GM21360 (cell line): ENCODE data around the gene GRK5.

Experiments
- ATAC-seq: cut with Tn5 transposase; IDR thresholded peaks from one replicate; pipeline ENCODE4 v1.9.1; 2021; ENCODE audit warnings: mild to moderate bottlenecking, moderate library complexity; ENCODE audit not compliant: unreplicated experiment

Gene GRK5

DNA sequence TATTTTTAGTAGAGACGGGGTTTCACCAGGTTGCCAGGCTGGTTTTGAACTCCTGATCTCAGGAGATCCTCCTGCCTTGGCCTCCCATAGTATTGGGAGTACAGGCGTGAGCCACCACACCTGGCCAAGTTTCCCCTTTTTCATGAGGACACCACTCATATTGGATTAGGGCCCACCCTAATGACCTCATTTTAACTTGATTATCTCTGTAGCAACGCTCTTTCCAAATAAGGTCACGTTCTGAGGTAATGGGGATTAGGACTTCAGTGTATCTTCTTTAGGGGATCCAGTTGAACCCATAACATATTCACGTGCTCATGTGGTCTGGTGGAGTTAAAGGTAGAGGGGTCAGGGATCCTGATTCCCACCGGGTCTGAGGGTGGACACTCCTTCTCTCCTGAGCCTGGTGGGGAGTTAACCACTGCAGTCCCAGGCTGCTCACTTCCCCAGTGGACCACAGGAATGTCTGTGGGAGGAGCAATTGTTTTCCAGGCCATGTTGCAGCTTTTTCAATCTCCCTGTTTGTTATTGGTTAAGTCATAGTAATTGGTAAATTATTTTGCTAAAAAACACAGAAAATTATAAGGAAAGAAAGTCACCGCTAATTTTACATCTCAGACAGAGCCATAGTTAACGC, 130.5 kb downstream of the GRK5 start:
- ATAC-seq = no peak

DNA sequence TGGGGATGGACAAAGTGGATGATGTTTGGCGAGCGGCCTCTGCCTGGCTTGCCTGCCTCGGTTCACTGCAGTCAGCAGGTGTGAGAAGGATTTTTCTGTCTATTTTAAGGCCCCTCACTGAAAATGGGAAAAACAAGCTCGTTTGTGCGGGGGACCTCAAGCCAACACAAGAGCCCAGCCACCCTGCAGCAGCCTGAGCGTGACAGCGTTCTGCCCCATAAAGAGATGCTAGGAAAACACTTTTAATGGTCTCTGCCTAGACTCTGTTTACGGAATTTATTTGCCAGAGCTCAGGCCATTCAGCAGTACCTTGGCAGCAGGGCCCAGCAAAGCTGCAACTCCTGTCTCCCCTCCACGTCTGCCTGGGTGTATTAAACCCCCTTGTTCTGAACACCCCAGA, 131.7 kb downstream of the GRK5 start:
- ATAC-seq = no peak

GRCh38 chr10:119340893-119341458, 133.6 kb downstream of the GRK5 start:
- ATAC-seq = no peak

GRCh38 chr10:119341459-119342301, 134.3 kb downstream of the GRK5 start:
- ATAC-seq = no peak

DNA sequence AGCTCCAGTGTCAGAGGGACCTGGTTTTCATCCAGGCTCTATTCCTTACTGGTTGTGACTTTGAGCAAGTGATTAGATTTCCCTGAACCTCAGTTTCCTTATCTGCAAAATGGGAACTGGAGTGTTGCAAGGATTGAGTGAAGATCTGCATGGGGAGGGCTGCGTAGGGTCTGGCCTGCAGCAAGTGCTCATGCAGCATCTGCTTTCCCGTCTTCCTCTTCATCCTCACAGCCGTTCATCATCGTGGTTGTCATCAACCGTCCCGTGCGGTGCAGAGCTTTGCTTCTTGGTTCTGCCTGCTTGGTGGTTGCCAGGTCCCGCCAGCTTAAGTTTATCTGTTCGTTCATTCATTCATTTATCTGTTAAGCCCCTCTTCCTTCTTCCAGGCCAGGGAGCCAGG, 135.0 kb downstream of the GRK5 start:
- ATAC-seq = no peak

DNA sequence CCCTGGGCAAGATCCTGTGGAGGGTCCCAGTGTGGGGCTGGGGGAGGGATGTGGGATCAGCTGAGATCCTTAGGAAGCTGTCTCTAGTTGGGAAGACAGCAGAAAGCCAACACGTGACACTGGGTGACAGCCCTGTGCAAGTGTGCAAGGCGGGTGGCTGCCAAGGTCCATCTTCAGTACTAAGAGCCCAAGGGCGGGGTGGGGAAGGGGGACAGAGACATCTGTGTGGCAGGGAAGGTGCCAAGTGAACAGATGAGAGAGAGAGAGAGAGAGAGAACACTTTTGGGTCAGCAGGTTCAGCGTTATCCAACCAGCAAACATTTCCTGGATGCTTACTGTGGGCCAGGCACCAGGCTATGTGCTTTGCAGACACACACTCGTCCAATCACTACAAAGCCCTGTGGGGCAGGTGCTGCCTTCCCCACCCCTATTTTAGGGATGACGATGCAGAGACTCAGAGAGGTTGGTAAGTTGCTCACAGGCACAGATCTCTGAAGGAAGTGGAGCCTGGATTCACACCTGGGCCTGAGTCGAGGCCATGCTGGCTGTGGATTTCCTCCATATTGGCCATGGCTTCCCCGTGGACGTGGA, 135.7 kb downstream of the GRK5 start:
- no peak for ATAC-seq

- ATAC-seq = no peak
Measured at GRCh38 chr10:119344381-119344780, 137.0 kb downstream of the GRK5 start.

DNA sequence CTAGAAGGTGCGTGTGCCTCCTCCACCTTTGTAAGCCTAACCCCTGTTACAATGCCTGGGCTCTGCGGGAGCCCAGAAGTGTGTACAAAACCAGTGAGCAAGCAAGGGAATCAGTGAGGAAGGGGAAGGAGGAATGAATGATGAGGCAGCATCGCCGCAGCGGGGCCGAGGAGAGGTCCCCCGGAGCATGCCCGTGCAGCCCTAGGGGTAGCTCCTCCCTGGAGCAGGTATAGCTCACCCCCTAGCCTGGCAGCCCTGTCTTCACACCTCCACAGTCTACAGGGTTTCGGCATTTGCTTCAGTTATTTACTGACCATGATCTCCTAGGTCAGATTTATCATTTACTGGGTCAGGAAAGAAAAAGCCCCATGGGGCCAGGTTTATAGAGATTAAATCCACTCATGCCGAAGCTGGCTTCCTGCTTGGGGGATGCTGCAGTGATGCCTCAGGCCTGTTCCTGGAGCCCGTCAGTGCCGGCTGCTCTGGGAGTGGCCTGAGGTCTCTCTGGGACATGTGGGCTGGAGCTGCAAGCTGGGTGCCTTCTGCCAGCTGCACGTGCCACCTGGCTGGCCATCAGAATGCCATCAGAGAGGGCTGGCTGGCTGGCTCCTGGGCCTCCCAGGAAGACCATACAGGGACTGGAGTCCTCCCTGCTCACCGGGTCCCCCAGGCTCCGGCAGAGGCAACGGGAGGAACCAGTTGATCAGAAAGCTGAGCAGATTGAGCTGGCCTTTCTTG, 138.9 kb downstream of the GRK5 start:
- no peak for ATAC-seq

DNA sequence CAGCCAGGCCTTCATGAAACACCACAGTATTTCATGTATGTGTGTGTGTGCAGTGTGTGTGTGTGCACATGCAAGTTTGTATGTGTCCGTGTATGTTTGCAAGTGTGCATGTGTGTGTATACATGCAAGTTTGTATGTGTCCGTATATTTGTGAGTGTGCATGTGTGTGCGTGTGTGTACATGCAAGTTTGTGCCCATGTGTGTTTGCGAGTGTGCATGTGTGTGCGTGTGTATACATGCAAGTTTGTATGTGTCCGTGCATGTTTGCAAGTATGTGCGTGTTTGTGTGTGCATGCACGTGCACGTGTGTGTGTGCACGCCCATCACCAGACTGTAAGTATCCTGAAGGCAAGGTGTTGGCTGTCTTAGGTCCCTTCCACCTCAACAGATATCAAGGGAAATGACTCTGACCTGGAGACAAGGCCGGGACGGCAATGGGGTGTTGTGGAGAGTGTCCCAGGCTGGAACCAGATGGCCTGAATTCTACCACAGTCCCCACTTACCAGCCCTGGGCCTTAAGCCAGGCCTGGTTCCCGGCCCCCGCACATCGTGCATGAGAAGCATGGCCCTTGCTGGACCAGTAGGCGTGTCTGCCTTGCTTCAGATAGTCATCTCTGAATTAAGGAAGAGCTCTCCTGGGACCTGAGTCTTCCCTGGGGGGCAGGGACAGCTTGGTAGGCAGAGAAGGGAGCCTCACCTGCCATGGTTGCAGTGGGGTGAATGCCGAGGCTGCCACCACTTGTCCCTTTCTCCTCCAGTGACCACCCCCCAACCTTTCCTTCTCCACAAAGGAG, 140.0 kb downstream of the GRK5 start:
- ATAC-seq = no peak

- ATAC-seq = no peak
Measured at GRCh38 chr10:119348106-119348505, 140.7 kb downstream of the GRK5 start.

GRCh38 chr10:119348516-119349240, 141.3 kb downstream of the GRK5 start:
- no peak for ATAC-seq

- ATAC-seq = no peak
Measured at GRCh38 chr10:119349341-119349740, 142.0 kb downstream of the GRK5 start.

DNA sequence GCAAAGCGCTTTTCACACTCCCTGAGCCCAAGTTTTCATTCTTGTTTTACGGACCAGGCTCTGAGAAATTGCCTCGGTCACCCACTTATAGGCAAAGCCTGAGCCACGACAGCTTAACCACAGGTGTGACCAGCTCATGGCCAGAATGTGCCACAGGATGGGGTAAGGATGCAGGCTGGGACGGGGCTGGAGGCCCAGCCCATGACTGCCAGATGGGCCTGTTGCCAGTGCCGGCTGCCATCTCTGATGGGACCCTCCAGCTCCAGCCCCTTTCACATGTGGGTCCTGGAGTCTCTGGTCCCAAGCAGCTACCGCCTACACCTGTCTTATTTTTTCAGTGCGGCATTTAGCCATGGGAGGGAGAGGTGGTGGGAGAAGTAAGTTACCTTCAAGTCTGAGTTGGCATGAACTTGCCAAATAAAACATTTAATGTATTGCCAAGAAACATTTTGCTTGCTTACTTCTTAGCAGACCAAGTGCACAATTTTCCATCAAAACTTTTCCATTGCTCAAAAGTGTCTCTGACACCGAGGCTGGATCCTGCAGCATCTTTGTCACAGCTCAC, 142.6 kb downstream of the GRK5 start:
- no peak for ATAC-seq

DNA sequence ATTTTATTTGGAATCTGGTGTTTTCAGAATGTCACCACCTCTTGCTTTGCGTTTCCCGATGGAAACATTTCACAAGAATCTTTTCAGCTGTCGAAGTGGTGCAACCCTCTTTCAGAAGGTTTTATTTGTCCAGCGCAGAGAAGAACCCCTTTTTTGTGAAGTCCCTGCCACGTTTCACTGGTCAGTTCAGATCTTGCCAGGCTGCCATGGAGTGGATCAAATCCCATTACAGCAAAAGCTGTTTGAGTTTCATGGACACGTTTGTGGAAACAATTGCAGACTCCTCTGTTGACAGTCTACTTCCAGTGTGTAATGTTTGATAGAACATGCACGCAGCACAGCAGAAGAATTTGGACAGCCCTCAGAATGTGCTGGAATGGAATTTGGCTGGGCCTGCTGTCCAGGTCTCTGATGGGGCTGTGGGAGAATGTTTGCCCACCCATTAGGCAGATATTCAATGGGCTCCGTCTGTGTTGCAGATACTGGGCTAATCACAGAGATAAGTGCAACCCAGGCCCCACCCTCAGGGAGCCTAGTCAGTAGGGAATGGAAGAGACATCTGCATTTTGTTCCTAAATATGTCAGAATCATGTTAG, 143.2 kb downstream of the GRK5 start:
- no peak for ATAC-seq

DNA sequence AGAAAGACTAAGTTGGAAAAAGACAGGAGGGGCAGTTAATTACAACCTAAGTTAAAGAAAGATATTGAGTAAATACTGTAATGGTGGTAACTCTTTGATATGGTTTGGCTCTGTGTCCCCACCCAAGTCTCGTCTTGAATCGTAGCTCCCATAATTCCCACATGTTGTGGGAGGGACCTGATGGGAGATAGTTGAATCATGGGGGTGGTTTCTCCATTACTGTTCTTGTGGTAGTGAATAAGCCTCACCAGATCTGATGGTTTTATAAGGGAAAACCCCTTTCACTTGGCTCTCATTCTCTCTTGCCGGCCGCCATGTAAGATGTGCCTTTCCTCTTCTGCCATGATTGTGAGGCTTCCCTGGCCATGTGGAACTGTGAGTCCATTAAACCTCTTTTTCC, 143.8 kb downstream of the GRK5 start:
- ATAC-seq = no peak

DNA sequence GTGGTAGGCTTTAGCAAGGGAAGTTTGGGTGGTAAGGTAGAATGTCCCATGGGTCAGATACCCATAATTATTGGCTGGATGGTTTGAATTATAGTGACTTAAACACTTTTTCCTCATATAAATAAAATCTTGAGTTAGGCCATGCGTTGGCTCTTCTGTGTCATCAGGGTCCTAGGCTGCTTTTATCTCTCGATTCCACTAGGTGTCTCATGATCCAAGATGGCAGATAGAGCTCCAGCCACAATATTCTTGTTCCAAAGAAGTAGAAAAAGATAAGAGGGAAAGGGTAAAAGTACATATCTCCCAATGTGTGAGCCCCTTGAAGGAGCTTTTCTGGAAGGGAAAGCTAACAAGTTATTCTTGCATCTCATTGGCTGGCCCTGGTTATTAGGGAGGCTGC, 144.7 kb downstream of the GRK5 start:
- ATAC-seq = no peak

DNA sequence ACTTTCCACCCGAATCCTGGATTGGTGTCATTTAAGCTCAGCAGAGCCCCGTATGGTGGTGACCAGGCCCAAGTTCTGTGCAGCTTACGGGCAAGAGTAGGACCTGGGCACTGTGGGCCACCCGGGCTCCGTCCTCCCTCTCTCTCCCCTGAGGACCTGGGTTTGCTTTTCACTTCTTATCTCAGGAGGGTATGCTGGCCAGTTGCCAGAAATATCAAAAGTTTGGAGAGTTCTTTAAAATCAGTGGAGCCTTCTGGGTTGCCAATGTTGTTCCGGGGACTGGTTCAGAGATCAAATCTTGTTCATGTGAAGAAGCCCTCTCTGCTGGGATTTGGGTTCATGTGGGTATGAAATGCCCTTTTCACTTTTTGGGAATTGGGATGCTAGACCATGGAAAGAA, 145.4 kb downstream of the GRK5 start:
- no peak for ATAC-seq

DNA sequence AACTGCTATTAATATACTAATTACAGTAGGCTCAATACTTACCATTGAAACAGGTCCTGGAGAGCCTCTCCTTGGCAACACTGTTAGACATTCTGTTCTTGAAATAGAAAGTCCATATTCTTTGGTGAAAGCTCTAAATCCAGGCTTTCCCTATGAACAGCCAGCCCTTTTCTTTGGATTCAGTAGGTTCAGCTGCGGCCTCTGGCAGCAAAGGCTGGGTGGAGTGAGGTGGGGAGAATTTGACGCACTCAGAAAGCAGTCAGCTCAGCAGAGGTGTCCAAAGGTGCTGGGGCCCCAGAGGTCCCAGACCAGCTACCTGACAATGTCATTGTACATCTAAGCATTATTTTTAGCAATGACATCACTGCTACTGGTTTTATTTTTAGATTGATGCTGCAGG, 146.1 kb downstream of the GRK5 start:
- no peak for ATAC-seq

DNA sequence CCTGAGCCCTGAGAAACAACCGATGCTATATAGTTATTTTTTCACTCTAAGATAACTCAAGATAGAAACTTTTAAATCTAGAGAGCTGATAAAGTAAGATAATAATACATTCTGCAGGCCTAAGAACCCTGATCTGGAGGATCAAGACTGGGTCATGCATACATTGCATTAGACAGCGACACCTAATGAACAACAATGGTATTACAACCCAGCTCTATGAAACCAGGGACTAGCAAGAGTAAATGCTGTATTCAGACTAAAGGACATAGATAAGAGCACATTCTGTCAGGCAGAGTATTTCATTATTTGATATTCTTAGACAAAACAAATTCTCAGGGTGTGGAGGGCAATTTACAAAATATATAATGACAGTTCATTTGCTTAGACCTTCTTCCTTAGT, 148.6 kb downstream of the GRK5 start:
- no peak for ATAC-seq
